Kidney epithelial cell (primary cell): ENCODE data around the gene PCBD1. TPM values are rescaled to one million over a fixed set of nuclear protein-coding genes. Genes with fewer than 3 reads are reported as not detected.

Experiments used
- DNase-seq: peaks from one replicate; pipeline ENCODE4 v3.0.0-alpha.2; 2010; ENCODE audit warnings: low read depth
- H3K27me3 ChIP-seq: 2 replicates; pipeline ENCODE4 v1.6.0; 2011; ENCODE audit warnings: low read length; ENCODE audit not compliant: control insufficient read depth, insufficient read depth
- H3K36me3 ChIP-seq: 2 replicates; pipeline ENCODE4 v1.5.1; 2011; ENCODE audit warnings: low read length; ENCODE audit not compliant: control insufficient read depth, insufficient read depth
- H3K4me3 ChIP-seq: 2 replicates; pipeline ENCODE4 v1.5.1; 2011; ENCODE audit warnings: low read depth, mild to moderate bottlenecking, control low read depth, low read length
- total RNA-seq: library from RNA; depleted of rRNA; stranded (reverse); fragments of >200 nt; gene quantifications from 2 replicates; pipeline ENCODE4 v1.2.3, GENCODE V29; 2015
- TF ChIP-seq, protein P1 (sequence below): IDR thresholded peaks from 2 replicates; pipeline ENCODE4 v1.5.1; 2011; ENCODE audit warnings: mild to moderate bottlenecking, moderate library complexity, low read length, control low read depth, inconsistent platforms; ENCODE audit not compliant: insufficient read depth, poor library complexity, severe bottlenecking

PCBD1 gene
- total RNA-seq, 1 donor from 2014 or later, result 72.9 TPM

DNA sequence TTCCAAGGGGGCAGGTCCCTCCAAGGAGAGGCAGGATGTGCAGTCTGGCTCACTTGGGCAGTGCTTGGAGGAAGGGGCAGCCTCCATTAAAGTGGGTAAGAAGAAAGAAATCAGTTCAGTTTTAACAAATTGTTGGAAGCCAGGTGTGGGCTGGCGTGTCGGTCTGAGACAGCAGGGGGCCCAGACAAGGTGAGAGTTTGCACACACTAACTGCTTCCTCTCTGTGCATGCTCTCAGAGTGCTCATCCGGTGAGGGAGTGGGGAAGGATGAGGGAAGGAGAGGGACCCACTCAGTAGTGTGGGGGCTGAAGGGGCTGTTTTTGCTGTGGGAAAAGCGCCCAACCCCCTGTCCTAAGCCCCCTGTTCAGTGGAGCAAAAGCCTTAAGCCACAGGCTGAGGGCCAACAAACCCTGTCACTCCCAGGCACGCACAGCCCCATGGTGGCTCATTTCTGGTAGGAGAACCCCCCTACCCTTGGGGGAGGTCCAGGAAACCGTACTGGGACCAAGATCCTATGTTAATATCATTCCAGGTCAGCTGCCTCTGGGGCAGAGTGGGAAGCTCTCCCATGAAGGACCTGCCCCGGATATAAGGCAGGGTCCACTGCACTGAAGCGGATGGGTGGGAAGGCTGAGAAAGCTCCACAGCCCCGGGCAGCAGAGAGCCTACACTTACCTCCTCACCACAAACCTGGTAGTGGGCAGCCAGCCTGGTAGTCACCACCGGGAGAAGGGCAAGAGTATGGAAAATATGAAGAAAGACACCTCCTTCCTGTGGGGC is 5.1 kb upstream of the PCBD1 start:
- no peak for DNase-seq
- no peak overlapping the region for H3K4me3 ChIP-seq
- TF ChIP-seq, protein P1, sequence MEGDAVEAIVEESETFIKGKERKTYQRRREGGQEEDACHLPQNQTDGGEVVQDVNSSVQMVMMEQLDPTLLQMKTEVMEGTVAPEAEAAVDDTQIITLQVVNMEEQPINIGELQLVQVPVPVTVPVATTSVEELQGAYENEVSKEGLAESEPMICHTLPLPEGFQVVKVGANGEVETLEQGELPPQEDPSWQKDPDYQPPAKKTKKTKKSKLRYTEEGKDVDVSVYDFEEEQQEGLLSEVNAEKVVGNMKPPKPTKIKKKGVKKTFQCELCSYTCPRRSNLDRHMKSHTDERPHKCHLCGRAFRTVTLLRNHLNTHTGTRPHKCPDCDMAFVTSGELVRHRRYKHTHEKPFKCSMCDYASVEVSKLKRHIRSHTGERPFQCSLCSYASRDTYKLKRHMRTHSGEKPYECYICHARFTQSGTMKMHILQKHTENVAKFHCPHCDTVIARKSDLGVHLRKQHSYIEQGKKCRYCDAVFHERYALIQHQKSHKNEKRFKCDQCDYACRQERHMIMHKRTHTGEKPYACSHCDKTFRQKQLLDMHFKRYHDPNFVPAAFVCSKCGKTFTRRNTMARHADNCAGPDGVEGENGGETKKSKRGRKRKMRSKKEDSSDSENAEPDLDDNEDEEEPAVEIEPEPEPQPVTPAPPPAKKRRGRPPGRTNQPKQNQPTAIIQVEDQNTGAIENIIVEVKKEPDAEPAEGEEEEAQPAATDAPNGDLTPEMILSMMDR, result no peak
- H3K27me3 ChIP-seq, result no peaks in the 10 kb centered on the region
- H3K36me3 ChIP-seq, result no peaks in the 10 kb centered on the region

DNA sequence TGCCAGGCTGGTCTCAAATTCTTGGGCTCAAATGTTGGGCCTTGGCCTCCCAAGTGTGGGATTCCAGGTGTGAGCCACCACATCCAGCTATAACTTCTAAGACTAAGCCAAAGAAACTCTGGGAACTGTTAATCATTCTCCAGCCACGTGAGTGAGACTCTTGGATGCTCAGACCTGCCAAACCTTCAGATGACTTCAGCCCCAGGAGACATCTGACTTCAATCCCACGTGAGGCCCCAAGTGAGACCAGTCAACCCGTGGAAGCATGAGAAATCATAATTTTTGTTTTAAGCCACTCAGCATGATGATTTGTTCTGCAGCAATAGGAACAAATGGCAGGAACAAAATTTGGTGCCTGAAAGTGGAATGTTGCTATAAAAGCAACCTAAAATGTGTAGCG is 4.3 kb upstream of the PCBD1 start:
- H3K36me3 ChIP-seq, result no peaks in the 10 kb centered on the region
- TF ChIP-seq, protein P1, result no peak
- DNase-seq, result no peak
- H3K27me3 ChIP-seq, result no peaks in the 10 kb centered on the region
- no peak overlapping the region for H3K4me3 ChIP-seq

DNA sequence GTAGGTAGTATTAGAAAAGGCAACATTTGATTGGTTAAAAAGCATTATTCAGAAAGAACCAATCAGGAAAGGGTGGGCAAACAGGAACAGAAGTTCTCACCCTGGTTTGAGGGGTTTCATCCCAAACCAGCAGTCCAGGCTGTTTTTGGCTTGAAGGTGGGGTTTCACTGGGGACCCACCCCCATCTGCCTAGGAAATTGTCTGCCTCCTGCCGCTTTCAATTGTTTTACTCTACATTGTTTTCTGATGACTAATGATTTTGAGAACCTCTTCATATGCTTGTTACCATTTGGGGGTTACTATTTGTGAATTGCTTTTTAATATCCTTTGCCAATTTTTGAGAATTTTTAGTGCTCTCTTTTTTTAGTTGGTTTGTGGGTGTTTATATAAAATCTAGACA is 3.3 kb upstream of the PCBD1 start:
- Histone ChIP-seq H3K4me3 (no peak overlapping the region), H3K27me3 (no peaks in the 10 kb centered on the region), H3K36me3 (no peaks in the 10 kb centered on the region)
- TF ChIP-seq, protein P1, result no peak
- DNase-seq, result no peak

DNA sequence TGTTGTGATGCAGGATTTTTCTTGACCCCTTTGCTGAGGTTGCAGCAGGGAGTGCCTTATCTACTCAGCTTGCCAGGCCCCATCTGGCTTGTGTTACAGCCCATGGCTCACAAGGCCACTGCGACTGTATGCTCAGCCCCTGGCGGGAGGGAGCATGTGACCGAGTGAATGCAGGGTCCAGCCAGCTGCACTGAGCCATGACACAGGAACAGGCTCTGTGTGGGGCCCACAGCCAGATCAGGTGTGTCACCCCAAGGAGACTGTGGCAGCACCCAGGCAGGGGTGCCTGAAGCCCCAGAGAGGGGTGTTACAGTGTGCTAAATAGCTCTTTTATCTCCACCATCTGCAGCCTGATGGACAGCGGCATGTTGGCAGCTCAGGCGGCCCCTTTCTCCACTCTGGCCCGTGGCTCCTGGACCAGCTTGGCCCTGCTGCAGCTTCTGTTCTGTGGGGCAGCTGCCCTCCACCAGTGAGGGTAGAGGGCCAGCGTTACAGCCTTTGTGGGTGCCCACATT is 2.6 kb upstream of the PCBD1 start:
- H3K27me3 ChIP-seq, result no peaks in the 10 kb centered on the region
- DNase-seq, result no peak
- no peak overlapping the region for H3K4me3 ChIP-seq
- H3K36me3 ChIP-seq, result no peaks in the 10 kb centered on the region
- TF ChIP-seq, protein P1, result no peak

DNA sequence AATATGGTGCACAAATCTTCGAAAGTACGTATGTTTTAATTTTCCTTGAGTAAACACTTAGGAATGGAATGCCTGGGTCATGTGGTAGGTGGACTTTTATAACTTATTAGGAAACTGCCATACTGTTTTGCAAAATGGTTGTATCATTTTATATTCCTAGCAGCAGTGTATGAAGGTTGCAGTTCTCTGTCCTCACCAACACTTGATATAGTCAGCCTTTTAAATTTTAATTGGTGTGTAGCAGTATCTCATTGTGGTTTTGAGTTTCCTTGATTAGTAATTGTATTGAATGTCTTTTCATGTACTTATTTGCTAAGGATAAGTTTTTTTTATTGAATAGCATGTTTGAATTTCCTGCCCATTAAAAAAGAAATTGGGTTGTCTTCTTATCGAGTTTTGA is 926 bp upstream of the PCBD1 start:
- TF ChIP-seq, protein P1, result no peak

More for the DNA sequence above, 926 bp upstream of the PCBD1 start:
- DNase-seq, result no peak
- Histone ChIP-seq H3K27me3 (no peaks in the 10 kb centered on the region), H3K4me3 (no peak overlapping the region), H3K36me3 (no peaks in the 10 kb centered on the region)
